OCI-LY7 (cell line): ENCODE measurements around the gene INF2. TPM values are rescaled to one million over a fixed set of nuclear protein-coding genes. Genes with fewer than 3 reads are reported as not detected.

Source experiments
- BruUV-seq: library from RNA; stranded (reverse); fragments of 400-500 nt; replicated peaks from 2 replicates; lab custom pipeline; 2021; lab: Mats Ljungman, UMichigan
- CTCF ChIA-PET: fragments of 300-600 bp; sonication (Branson Sonifier 250); formaldehyde crosslinking; loops from one replicate; lab custom pipeline; 2022; ENCODE audit warnings: antibody characterized with exemption; ENCODE audit not compliant: unreplicated experiment; lab: Charles Lee
- POLR2A ChIA-PET: fragments of 300-600 bp; sonication (Branson Sonifier 250); formaldehyde crosslinking; loops from one replicate; lab custom pipeline; 2022; ENCODE audit warnings: antibody characterized with exemption; lab: Charles Lee
- DNase-seq: peaks from one replicate; pipeline ENCODE4 v3.0.0-alpha.2; 2015; ENCODE audit warnings: low spot score
- H2AFZ ChIP-seq: fragments of 200-600 bp; sonication (generic), shearing (Covaris generic); 2 replicates; pipeline ENCODE4 v1.6.1; 2014; ENCODE audit warnings: mild to moderate bottlenecking, antibody characterized with exemption, low read length, moderate library complexity
- H3K27ac ChIP-seq: fragments of 200-600 bp; sonication (generic); 2 replicates; pipeline ENCODE4 v1.5.1; 2014; ENCODE audit warnings: mixed run types, low read depth, mild to moderate bottlenecking, moderate library complexity, low read length, inconsistent platforms; ENCODE audit not compliant: poor library complexity, severe bottlenecking
- H3K36me3 ChIP-seq: fragments of 200-600 bp; sonication (generic); 2 replicates; pipeline ENCODE4 v1.6.1; 2014; ENCODE audit warnings: mild to moderate bottlenecking, antibody characterized with exemption, low read length, moderate library complexity, mixed read lengths; ENCODE audit not compliant: insufficient read depth
- H3K4me1 ChIP-seq: fragments of 200-600 bp; sonication (generic); 2 replicates; pipeline ENCODE4 v1.5.1; 2014; ENCODE audit warnings: mild to moderate bottlenecking, low read length; ENCODE audit not compliant: insufficient read depth, poor library complexity, severe bottlenecking
- H3K4me2 ChIP-seq: fragments of 200-600 bp; sonication (generic); 2 replicates; pipeline ENCODE4 v1.6.1; 2014; ENCODE audit warnings: mild to moderate bottlenecking, low read length
- H3K4me3 ChIP-seq: fragments of 200-600 bp; sonication (generic); 2 replicates; pipeline ENCODE4 v1.5.1; 2014; ENCODE audit warnings: mild to moderate bottlenecking, low read depth, low read length; ENCODE audit not compliant: poor library complexity, severe bottlenecking
- H3K79me2 ChIP-seq: fragments of 200-600 bp; sonication (generic); 2 replicates; pipeline ENCODE4 v1.6.1; 2016; ENCODE audit warnings: low read depth, mild to moderate bottlenecking, low read length, moderate library complexity, mixed read lengths; ENCODE audit not compliant: insufficient read depth
- H3K9me2 ChIP-seq: fragments of 200-600 bp; sonication (generic); 2 replicates; pipeline ENCODE4 v1.6.1; 2016; ENCODE audit warnings: mild to moderate bottlenecking, low read length, mixed read lengths; ENCODE audit not compliant: insufficient read depth
- H3K9me3 ChIP-seq: fragments of 200-600 bp; sonication (generic); 2 replicates; pipeline ENCODE4 v1.6.1; 2014; ENCODE audit warnings: mild to moderate bottlenecking, mixed run types, low read length, mixed read lengths
- H4K20me1 ChIP-seq: fragments of 200-600 bp; sonication (generic); 2 replicates; pipeline ENCODE4 v1.6.1; 2014; ENCODE audit warnings: mild to moderate bottlenecking, antibody characterized with exemption, low read length, moderate library complexity, mixed read lengths; ENCODE audit not compliant: insufficient read depth
- CTCF ChIP-seq: fragments of 200-600 bp; sonication (generic); conservative IDR thresholded peaks from 2 replicates; pipeline ENCODE4 v1.5.1; 2014; ENCODE audit warnings: mild to moderate bottlenecking, antibody characterized with exemption, low read length, moderate library complexity, mixed read lengths
- EZH2phosphoT487 ChIP-seq: fragments of 200-600 bp; sonication (generic); IDR thresholded peaks from 2 replicates; pipeline ENCODE4 v1.6.1; 2018; ENCODE audit warnings: low read depth, borderline replicate concordance, mild to moderate bottlenecking, mixed run types, antibody characterized with exemption, low read length, moderate library complexity, mixed read lengths
- intact Hi-C: fragments of 100-400 bp; cut with micrococcal nuclease; formaldehyde crosslinking; loops from one replicate; pipeline ENCODE4 v1.10.0; 2022; ENCODE audit not compliant: unreplicated experiment
- total RNA-seq, 2 experiments: library from RNA; depleted of rRNA in 1 of 2; stranded (reverse); fragments of >200 nt in 1 of 2; shearing (Covaris generic) in 1 of 2; gene quantifications; 2 replicates each; pipeline ENCODE4 v1.2.3, GENCODE V29; 2014 to 2022

INF2 gene
- total RNA-seq, 2 experiments from 2014 or later: 39.4 to 51.6 TPM

GRCh38 chr14:104714681-104715080, 25.3 kb downstream of the INF2 start:
- Histone ChIP-seq H3K4me3 (no peak overlapping the region), H3K36me3 (peaks cover 14% of the 10 kb centered on the region; the same call in 1 of the 2 replicates), H3K27ac (no peak overlapping the region), H3K4me2 (no peak overlapping the region), H3K79me2 (no peaks in the 10 kb centered on the region), H3K4me1 (peaks cover 5% of the 10 kb centered on the region), H4K20me1 (no peaks in the 10 kb centered on the region), H3K9me3 (no peaks in the 10 kb centered on the region), H2AFZ (no peak overlapping the region), H3K9me2 (no peaks in the 10 kb centered on the region)
- ChIA-PET CTCF (no interaction called here), POLR2A (no interaction called here)
- intact Hi-C loops: no loop called here
- TF ChIP-seq EZH2phosphoT487: no peak
- no peak for TF ChIP-seq CTCF
- DNase-seq: no peak
- no TSS peak for BruUV-seq

GRCh38 chr14:104715416-104715815, 26.0 kb downstream of the INF2 start:
- CTCF ChIA-PET: no interaction called here
- intact Hi-C loops: no loop called here

More at GRCh38 chr14:104715416-104715815, 26.0 kb downstream of the INF2 start:
- Histone ChIP-seq H3K79me2 (no peaks in the 10 kb centered on the region), H3K4me3 (no peak overlapping the region), H3K4me1 (peaks cover 5% of the 10 kb centered on the region), H3K27ac (no peak overlapping the region), H3K4me2 (no peak overlapping the region), H3K9me3 (no peaks in the 10 kb centered on the region), H2AFZ (no peak overlapping the region), H4K20me1 (no peaks in the 10 kb centered on the region), H3K36me3 (peaks cover 14% of the 10 kb centered on the region; the same call in 1 of the 2 replicates), H3K9me2 (no peaks in the 10 kb centered on the region)
- no TSS peak for BruUV-seq
- no peak for TF ChIP-seq CTCF
- no peak for TF ChIP-seq EZH2phosphoT487
- no peak for DNase-seq
- POLR2A ChIA-PET: no interaction called here
